GM21717 (cell line): ENCODE data around the gene TBC1D16.

ENCODE experiments used
- ATAC-seq: cut with Tn5 transposase; IDR thresholded peaks from one replicate; pipeline ENCODE4 v1.9.1; 2021; ENCODE audit warnings: mild to moderate bottlenecking, moderate library complexity; ENCODE audit not compliant: unreplicated experiment

The TBC1D16 gene

DNA sequence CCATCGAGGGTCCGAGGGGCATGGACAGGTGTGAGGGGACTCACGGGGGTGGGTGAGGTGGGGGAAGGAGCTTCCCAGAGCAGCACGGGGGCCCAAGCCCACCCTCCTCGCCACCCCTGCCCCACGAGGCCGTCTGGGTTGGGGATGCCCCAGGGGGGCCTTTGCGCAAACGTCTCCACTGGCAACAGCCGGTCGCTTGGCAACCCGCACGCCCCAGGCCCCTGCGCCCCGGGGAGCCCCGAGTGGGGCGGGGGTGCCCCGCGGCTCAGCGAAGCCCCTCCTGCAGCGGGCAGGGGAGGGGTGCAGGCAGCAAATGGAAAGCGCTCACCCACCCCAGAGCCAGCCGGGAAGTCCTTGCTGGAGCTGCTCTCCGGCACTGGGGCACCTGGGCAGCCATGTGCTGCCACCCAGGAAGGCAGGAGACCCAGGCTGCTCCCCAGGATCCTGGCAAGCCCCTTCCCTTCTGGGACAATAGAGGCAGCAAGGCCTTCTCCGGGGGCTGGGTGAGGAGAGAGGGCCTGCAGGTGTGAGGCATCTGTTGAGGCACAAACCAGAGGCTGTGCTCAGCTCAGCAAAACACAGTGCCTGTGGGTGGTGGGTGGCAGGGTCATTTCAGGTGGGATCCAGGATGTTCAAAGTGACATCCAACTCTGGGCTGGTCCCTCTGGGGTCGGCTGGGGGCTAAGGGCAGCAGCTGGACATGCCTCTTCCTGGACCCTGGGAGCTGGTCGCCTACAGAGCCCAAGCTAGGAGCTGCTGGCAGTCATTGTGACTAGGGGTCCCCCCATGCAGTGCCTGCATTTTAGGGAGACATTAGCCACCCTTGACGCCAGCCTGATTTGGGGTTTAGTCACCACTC is 115.6 kb downstream of the TBC1D16 start:
- ATAC-seq, result no peak

DNA sequence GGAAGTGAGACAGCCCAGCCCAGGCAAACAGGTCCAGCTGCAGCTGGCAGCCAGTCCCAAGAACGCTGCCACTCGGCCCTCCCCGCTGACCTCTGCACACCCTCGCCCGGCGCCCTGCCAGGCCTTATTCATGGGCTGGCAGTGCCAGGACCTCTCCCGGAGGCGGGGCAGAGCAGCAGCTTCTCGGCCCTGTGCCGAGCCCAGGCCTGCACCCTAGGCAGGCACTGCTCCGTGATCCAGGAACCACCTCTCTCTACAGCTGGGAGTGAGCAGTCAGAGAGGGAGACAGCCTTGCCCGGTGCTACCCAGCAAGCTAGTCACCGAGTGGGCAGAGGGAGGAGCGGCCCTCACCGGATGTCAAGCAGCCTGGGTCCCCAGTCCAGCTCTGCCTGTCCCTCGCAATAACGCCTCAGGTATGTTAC is 116.5 kb downstream of the TBC1D16 start:
- no peak for ATAC-seq

GRCh38 chr17:79918581-79919163 is 117.0 kb downstream of the TBC1D16 start:
- ATAC-seq, result no peak

- no peak for ATAC-seq
Observed at GRCh38 chr17:79917902-79918484, 117.7 kb downstream of the TBC1D16 start.

GRCh38 chr17:79916991-79917901 is 118.4 kb downstream of the TBC1D16 start:
- ATAC-seq, result no peak

GRCh38 chr17:79916506-79916905 is 119.2 kb downstream of the TBC1D16 start:
- no peak for ATAC-seq

- no peak for ATAC-seq
Observed at GRCh38 chr17:79915850-79916430, 119.7 kb downstream of the TBC1D16 start.

- no peak for ATAC-seq
Observed at GRCh38 chr17:79914813-79915740, 120.6 kb downstream of the TBC1D16 start.

DNA sequence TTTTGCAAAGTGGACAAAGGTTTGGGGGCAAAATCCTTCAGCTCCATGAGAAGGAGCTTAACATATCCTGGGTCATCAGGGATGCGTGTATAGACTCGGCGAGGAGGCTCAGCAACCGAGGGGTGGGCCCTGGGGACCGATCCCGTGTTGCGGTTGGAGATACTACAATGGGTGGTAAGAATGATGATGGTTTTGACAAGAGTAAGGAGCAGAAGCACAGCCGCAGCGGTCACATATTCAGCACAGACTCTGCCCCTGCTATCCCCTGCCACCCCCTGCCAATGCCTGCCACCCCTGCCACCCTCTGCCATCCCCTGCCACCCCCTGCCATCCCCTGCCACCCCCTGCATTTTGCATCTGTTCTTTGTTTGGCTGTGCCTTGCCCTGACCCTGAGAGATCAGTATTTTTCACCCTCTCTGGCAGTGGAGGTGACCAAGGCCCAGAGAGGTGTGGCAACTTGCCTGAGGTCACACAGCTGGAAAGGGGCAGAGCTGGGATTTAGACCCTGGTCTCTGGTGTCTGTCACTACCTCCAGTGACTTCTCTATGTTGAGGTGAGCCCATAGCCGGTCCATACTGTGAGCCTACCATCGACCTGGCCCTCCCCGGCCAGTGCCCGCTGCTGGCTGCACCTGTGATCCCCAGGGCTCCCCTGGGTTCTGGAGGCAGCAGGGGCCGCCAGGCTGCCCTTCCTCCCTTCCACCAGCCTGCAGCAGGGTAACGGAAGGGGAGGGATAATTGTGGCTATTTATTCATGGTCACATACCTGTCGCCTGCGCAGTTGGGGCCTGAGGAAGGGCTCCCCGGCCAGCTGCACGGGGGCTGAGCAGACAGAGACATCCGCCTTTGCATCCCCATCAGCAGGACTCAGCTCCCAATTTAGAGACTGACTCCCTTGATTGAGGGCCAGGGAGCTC is 121.5 kb downstream of the TBC1D16 start:
- ATAC-seq, result no peak

DNA sequence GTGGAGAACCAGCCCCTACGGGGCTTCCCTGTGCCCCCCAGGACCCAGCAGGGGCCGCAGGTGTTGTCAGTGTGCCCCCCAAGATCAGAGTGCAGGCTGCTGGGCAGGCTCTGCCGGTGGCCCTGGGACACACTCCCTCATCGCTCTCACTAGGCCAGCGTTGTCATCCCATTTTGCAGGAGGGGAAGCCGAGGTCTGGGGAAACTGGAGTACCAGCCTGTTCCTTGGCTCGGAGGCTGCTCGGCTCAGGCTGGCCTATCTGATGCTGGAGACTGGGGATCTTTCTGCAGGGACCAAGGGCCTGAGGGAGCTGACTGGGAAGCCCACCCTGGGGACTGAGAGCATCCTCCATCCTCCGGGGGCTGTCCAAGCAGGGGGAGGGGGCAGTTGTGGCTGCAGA is 122.2 kb downstream of the TBC1D16 start:
- no peak for ATAC-seq

DNA sequence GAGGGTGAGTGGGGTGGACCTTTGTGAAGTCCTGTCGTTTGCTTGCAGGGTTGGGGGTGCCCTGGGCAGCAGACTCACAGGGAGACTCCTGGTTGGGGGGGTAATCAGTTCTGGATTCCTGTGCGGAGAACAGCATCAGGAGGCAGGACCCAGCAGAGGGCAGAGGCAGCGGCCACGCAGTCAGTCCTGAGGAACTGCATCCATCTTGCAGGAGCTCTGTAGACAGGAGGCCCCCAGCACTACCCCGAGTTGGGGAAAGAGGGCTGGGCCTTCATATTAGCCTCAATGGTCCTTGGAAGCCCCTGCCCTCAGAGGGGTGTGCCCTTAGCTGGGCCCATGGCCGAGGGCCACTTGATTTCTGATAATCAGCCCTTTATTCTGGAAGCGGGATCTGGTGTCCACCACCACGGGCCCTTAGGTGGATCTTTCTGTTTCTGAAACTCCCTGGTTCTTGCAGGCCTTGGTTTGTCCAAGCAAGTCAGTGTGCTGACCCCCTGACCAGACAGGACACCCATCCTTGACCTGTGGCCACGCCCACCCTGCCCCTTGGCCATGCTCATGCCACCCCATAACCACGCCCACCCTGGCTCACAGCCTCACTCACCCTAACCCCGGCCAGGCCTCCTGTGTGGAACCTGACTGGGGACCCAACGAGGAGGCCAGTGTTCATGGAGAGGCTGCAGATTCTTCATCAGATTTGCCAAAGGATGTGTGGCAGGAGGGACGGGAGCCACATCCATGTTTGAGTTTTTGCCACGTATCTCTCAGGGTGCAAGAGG is 122.9 kb downstream of the TBC1D16 start:
- ATAC-seq, result no peak

DNA sequence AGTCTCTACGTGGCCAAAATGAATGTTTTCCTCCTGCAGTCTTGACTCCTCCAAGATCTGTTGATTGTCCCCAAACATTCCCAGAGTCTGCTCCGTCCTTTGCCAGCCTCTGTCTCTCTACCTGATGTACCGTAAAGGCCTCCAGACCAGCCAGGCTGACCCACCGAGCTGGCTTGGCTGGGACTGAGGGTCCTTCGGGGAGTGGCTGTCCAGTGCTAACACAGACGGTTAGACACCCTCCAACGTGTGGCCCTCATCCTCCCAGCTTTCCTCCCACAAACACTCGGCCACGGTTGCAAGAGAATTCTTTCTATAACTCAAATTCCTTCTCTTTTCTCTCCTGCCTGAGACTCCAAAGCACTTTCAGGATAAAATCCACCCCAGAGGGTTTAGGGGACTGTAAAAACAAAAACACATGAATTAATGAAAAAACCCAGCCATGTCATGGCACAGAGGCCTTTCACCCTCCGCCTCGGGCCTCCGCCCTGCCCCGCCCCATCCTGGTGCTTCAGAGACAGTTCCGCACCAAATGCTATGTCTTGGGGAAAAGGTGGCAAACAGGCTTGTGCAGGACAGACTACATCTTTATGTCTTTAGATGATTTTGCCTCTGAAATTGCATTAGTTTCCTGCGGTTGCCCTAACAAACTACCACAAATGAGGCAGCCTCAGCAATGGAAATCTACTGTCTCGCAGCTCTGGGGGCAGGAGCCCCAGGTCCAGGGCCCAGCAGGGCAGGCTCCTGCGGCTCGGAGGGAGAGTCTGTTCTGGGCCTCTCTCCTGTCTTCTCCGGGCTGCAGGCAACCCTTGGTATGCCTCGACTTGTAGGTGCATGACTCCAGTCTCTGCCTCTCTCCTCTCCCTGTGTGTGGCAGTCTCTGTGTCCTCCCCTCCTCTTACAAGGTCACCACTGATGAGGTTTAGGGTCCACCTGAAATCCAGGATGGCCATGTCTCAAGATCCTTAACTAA is 124.0 kb downstream of the TBC1D16 start:
- no peak for ATAC-seq

GRCh38 chr17:79910985-79911361 is 124.7 kb downstream of the TBC1D16 start:
- ATAC-seq, result no peak

- ATAC-seq, result no peak
Observed at GRCh38 chr17:79909121-79909520, 126.6 kb downstream of the TBC1D16 start.

DNA sequence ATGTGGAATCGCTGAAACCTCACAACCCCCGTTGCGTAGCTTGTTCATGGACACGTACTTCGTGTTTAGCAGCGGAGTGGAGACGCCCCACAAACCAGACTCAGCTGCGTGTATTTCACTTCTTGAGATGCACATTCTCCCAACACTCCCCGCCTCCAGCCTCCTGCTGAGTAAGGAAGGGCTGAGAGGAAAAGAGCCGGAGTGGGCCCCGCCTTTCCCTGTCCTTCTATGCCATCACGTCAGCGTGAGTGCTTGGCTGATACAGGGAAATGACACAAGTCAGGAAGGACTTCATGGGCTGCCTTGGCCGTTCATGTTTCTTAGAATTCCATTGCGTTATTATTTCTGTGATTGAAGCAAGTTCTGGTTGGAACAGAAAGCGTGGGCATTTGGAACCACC is 127.8 kb downstream of the TBC1D16 start:
- ATAC-seq, result no peak

DNA sequence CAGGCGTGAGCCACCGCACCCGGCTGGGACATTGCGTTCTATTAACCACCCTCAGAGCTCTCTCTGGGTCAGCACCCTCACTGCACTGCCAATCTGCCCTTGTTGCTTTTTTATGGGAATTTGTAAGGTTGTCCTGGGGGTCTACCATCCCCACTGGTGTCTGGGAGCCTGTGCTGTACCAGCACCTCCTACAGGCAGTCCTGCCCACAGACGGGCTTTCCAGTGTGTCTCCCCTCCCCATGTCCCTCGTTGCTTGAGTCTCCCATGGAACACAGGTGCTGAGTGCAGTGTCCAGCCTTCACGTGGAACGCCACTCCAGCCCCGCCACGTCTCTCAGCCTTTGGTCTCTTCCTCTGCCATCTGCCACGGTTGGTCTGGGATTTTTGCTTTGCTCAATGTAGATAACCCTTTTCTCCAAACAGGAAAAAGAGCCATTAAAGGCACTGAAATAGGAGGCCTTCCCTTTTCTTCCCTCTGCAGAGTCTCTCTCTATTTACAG is 128.4 kb downstream of the TBC1D16 start:
- ATAC-seq, result no peak

DNA sequence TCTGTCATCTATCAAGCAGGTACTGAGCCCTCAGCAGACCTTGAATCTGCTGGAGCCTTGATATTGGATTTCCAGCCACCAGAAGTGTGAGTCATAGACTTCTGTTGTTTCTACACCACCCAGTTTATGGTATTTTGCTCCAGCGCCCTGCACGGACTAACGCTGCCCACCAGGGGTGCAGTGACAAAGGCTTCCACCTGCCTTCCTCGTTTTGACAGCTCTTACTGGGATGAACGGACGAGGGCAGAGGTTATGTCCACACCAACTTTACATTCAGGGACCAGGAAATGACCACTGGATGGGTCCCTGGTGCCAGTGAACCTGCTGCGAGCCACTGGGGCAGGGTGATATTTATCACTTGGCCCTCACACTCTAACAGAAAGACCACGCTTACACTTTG is 129.8 kb downstream of the TBC1D16 start:
- no peak for ATAC-seq
